Nephron (organoid): ENCODE results near the gene AGAP1.

Experiments
- H3K27ac Mint-ChIP-seq, 3 experiments: 2 replicates each; pipeline ENCODE4 v1.8.0; 2020; ENCODE audit warnings: mixed read lengths in 3 of 3, mild to moderate bottlenecking in 2 of 3, moderate library complexity in 1 of 3
- H3K27me3 Mint-ChIP-seq: 2 replicates; pipeline ENCODE4 v1.8.0; 2021; ENCODE audit warnings: low read depth, mild to moderate bottlenecking, moderate library complexity, mixed read lengths
- H3K36me3 Mint-ChIP-seq: 2 replicates; pipeline ENCODE4 v1.8.0; 2020; ENCODE audit warnings: low read depth, mixed read lengths
- H3K4me1 Mint-ChIP-seq: 2 replicates; pipeline ENCODE4 v1.8.0; 2020; ENCODE audit warnings: mixed read lengths
- H3K4me3 Mint-ChIP-seq, 3 experiments: 2 replicates each; pipeline ENCODE4 v1.8.0; 2020; ENCODE audit warnings: mild to moderate bottlenecking in 3 of 3, mixed read lengths in 3 of 3, moderate library complexity in 2 of 3
- H3K9me3 Mint-ChIP-seq: 2 replicates; pipeline ENCODE4 v1.8.0; 2020; ENCODE audit warnings: mixed read lengths
- CTCF ChIP-seq, 3 experiments: fragments of 200-600 bp; sonication (generic); IDR thresholded peaks; one replicate each; pipeline ENCODE4 v1.5.0; 2021; ENCODE audit warnings: antibody characterized with exemption in 3 of 3; ENCODE audit not compliant: unreplicated experiment in 3 of 3

The AGAP1 gene

DNA sequence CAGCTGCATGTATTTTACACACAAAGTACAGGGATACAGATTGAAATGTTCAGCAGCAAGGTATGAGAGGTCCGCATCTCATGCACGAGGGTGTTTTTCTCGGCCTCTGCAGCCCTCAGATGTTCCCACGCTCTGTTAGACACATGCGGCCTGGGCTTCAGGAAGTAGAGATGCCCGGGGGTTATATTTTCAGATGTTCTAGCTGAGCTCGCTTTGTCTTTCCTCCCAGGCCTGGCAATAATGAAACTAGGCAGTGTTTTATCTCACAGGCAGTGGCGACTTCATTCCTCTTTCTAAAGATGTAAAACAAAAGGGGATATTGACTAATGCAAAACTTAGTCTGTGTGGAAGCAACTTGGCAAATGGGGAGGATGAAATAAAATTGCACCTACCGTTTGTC, 483.6 kb downstream of the AGAP1 start:
- Mint-ChIP-seq H3K27me3 (no peaks in the 10 kb centered on the region), H3K27ac (no peak overlapping the region), H3K36me3 (peaks cover 37% of the 10 kb centered on the region), H3K9me3 (no peaks in the 10 kb centered on the region), H3K4me3 (no peak overlapping the region), H3K4me1 (peaks cover 49% of the 10 kb centered on the region)
- TF ChIP-seq CTCF (IDR thresholded peaks at IDR 0.05; ENCODE audit: unreplicated experiment in 3 of 3): no peak

- H3K27ac Mint-ChIP-seq: peak overlapping the region in 1 of 3 experiments; percentile 41
- no peaks in the 10 kb centered on the region for H3K9me3 Mint-ChIP-seq
- H3K27me3 Mint-ChIP-seq: no peaks in the 10 kb centered on the region
- no peak for TF ChIP-seq CTCF (IDR thresholded peaks at IDR 0.05; ENCODE audit: unreplicated experiment in 3 of 3)
- peaks cover 37% of the 10 kb centered on the region for H3K36me3 Mint-ChIP-seq
- H3K4me1 Mint-ChIP-seq: peaks cover 49% of the 10 kb centered on the region
- H3K4me3 Mint-ChIP-seq: peak overlapping the region in 2 of 3 experiments; percentile 31 to 63
These were observed 484.2 kb downstream of the AGAP1 start for GRCh38 chr2:235978022-235978421.

- Mint-ChIP-seq H3K27me3 (no peaks in the 10 kb centered on the region), H3K9me3 (no peaks in the 10 kb centered on the region), H3K36me3 (peaks cover 33% of the 10 kb centered on the region), H3K4me1 (peaks cover 49% of the 10 kb centered on the region), H3K27ac (no peak overlapping the region), H3K4me3 (no peak overlapping the region)
- TF ChIP-seq CTCF (IDR thresholded peaks at IDR 0.05; ENCODE audit: unreplicated experiment in 3 of 3): no peak
These were observed 485.2 kb downstream of the AGAP1 start for GRCh38 chr2:235979037-235979436.

- peaks cover 49% of the 10 kb centered on the region for H3K4me1 Mint-ChIP-seq
- H3K4me3 Mint-ChIP-seq: no peak overlapping the region
- no peak overlapping the region for H3K27ac Mint-ChIP-seq
- H3K9me3 Mint-ChIP-seq: peaks cover 2% of the 10 kb centered on the region
- no peak for TF ChIP-seq CTCF (IDR thresholded peaks at IDR 0.05; ENCODE audit: unreplicated experiment in 3 of 3)
- peaks cover 28% of the 10 kb centered on the region for H3K36me3 Mint-ChIP-seq
- H3K27me3 Mint-ChIP-seq: no peaks in the 10 kb centered on the region
These were observed 486.1 kb downstream of the AGAP1 start for GRCh38 chr2:235979753-235980435.

DNA sequence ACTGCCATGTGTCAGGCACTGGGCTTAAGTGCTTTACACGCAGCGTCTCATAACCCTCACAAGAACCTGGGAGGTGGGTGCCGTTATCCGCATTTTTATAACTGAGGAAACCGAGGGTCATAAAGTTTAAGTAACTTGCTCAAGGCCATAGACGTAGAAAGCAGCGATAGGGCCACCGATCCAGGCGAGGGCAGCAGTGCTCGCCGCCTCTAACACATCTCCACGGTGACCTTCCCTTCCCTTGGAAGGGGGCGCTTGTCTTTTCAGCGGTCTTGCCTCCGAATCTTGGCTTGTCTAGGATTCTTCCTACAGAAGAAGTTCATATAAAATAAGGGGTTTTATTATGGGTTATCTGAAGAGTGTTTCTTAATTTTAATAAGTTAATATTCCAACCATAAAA, 487.8 kb downstream of the AGAP1 start:
- peaks cover 27% of the 10 kb centered on the region for H3K36me3 Mint-ChIP-seq
- peaks cover 2% of the 10 kb centered on the region for H3K9me3 Mint-ChIP-seq
- no peak overlapping the region for H3K4me3 Mint-ChIP-seq
- no peaks in the 10 kb centered on the region for H3K27me3 Mint-ChIP-seq
- H3K27ac Mint-ChIP-seq: no peak overlapping the region
- peaks cover 36% of the 10 kb centered on the region for H3K4me1 Mint-ChIP-seq
- peak in 2 of 3 experiments; percentile 11 to 25 for TF ChIP-seq CTCF (IDR thresholded peaks at IDR 0.05; ENCODE audit: unreplicated experiment in 3 of 3)

DNA sequence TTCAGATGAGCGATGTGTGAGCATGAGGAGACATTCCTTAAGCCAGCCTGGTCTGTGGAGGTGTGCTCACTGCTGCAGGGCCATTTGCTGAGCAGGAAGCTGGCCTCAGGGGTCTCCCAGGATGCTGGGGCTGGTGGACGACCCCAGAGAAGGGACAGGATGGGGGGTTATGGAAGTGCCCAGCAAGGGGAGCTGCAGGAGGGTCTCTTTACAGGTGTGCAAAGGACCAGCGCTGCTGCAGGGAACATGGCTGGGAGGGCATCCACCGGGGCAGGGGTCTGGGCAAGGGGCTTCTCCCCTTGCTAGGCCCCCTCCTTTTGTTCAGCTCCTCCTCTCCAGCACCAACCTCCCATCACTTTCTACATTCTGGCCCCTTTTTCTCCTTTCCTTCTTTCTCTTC, 489.2 kb downstream of the AGAP1 start:
- Mint-ChIP-seq H3K36me3 (peaks cover 29% of the 10 kb centered on the region), H3K27ac (no peak overlapping the region), H3K27me3 (no peaks in the 10 kb centered on the region), H3K4me3 (no peak overlapping the region), H3K9me3 (peaks cover 5% of the 10 kb centered on the region), H3K4me1 (peaks cover 27% of the 10 kb centered on the region)
- TF ChIP-seq CTCF (IDR thresholded peaks at IDR 0.05; ENCODE audit: unreplicated experiment in 3 of 3): no peak
